Measurements from ENCODE around the gene DCX.

- TF ChIP-seq, protein P1, sequence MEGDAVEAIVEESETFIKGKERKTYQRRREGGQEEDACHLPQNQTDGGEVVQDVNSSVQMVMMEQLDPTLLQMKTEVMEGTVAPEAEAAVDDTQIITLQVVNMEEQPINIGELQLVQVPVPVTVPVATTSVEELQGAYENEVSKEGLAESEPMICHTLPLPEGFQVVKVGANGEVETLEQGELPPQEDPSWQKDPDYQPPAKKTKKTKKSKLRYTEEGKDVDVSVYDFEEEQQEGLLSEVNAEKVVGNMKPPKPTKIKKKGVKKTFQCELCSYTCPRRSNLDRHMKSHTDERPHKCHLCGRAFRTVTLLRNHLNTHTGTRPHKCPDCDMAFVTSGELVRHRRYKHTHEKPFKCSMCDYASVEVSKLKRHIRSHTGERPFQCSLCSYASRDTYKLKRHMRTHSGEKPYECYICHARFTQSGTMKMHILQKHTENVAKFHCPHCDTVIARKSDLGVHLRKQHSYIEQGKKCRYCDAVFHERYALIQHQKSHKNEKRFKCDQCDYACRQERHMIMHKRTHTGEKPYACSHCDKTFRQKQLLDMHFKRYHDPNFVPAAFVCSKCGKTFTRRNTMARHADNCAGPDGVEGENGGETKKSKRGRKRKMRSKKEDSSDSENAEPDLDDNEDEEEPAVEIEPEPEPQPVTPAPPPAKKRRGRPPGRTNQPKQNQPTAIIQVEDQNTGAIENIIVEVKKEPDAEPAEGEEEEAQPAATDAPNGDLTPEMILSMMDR (IDR thresholded peaks at IDR 0.05): no peak
- TF ChIP-seq POLR2AphosphoS5 (IDR thresholded peaks at IDR 0.05; ENCODE audit: insufficient read depth in 1 of 2, low read depth in 1 of 2) (no peak), POLR2A (IDR thresholded peaks at IDR 0.05) (no peak)
Measured at GRCh38 chrX:111288841-111289240, 123.2 kb downstream of the DCX start.
